Kidney epithelial cell (primary cell): ENCODE measurements around the gene TUBA8. TPM values are rescaled to one million over a fixed set of nuclear protein-coding genes. Genes with fewer than 3 reads are reported as not detected.

ENCODE experiments used
- DNase-seq: peaks from one replicate; pipeline ENCODE4 v3.0.0-alpha.2; 2010; ENCODE audit warnings: low read depth
- H3K27me3 ChIP-seq: 2 replicates; pipeline ENCODE4 v1.6.0; 2011; ENCODE audit warnings: low read length; ENCODE audit not compliant: control insufficient read depth, insufficient read depth
- H3K36me3 ChIP-seq: 2 replicates; pipeline ENCODE4 v1.5.1; 2011; ENCODE audit warnings: low read length; ENCODE audit not compliant: control insufficient read depth, insufficient read depth
- H3K4me3 ChIP-seq: 2 replicates; pipeline ENCODE4 v1.5.1; 2011; ENCODE audit warnings: low read depth, mild to moderate bottlenecking, control low read depth, low read length
- total RNA-seq: library from RNA; depleted of rRNA; stranded (reverse); fragments of >200 nt; gene quantifications from 2 replicates; pipeline ENCODE4 v1.2.3, GENCODE V29; 2015
- TF ChIP-seq, protein P1 (sequence below): IDR thresholded peaks from 2 replicates; pipeline ENCODE4 v1.5.1; 2011; ENCODE audit warnings: mild to moderate bottlenecking, moderate library complexity, low read length, control low read depth, inconsistent platforms; ENCODE audit not compliant: insufficient read depth, poor library complexity, severe bottlenecking

Gene TUBA8
- total RNA-seq, 1 donor from 2014 or later, result 2.2 TPM

DNA sequence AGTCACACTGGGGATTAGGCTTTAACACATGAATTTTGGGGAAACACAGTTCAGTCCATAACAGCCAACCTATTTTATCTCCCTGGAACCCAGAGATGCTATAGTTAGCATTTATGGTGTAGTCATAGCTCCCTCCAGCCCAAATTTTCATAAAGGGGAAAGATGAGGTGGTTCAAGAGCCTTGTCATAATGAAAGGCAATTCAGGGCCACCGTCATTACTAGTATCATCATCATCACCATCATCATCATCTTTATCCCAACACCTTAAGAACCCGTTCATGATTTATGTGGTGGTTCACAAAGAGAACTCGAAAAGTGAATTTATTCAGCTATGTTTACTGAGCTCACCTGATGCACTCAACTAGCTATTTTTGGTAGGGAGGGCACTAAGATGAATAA, 2.4 kb upstream of the TUBA8 start:
- H3K36me3 ChIP-seq, result no peaks in the 10 kb centered on the region
- no peak overlapping the region for H3K4me3 ChIP-seq
- DNase-seq, result no peak
- TF ChIP-seq, protein P1, sequence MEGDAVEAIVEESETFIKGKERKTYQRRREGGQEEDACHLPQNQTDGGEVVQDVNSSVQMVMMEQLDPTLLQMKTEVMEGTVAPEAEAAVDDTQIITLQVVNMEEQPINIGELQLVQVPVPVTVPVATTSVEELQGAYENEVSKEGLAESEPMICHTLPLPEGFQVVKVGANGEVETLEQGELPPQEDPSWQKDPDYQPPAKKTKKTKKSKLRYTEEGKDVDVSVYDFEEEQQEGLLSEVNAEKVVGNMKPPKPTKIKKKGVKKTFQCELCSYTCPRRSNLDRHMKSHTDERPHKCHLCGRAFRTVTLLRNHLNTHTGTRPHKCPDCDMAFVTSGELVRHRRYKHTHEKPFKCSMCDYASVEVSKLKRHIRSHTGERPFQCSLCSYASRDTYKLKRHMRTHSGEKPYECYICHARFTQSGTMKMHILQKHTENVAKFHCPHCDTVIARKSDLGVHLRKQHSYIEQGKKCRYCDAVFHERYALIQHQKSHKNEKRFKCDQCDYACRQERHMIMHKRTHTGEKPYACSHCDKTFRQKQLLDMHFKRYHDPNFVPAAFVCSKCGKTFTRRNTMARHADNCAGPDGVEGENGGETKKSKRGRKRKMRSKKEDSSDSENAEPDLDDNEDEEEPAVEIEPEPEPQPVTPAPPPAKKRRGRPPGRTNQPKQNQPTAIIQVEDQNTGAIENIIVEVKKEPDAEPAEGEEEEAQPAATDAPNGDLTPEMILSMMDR, result no peak
- peaks cover 25% of the 10 kb centered on the region for H3K27me3 ChIP-seq

- Histone ChIP-seq H3K4me3 (no peak overlapping the region), H3K27me3 (peaks cover 28% of the 10 kb centered on the region), H3K36me3 (no peaks in the 10 kb centered on the region)
- TF ChIP-seq, protein P1, result no peak
- no peak for DNase-seq
Measured at GRCh38 chr22:18109410-18110193, 1.0 kb upstream of the TUBA8 start.

GRCh38 chr22:18110954-18111758, 547 bp downstream of the TUBA8 start:
- H3K36me3 ChIP-seq, result no peaks in the 10 kb centered on the region
- H3K4me3 ChIP-seq, result peak overlapping the region; percentile 7
- TF ChIP-seq, protein P1, result no peak
- no peak for DNase-seq
- peaks cover 28% of the 10 kb centered on the region for H3K27me3 ChIP-seq

GRCh38 chr22:18111759-18112330, 1.2 kb downstream of the TUBA8 start:
- TF ChIP-seq, protein P1, result no peak

DNA sequence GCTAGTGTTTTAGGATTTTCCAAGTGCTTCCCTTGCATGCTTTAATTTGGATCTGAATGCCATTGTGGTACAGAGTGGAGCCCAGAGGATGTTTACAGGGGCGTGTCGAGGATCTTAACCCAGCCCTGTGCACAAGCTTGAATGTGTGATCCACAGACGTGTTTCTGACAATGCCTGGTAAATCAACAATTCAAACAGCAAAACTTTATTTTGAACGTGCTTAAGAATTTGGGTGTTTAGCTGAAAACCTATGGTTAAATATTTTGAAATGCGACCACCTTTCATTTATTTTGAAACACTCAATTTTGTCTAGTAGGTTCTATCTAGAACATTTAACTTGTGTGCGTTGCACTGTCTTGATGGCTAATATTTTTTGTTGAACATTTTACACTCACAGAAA, 1.8 kb downstream of the TUBA8 start:
- TF ChIP-seq, protein P1, result no peak
- Histone ChIP-seq H3K27me3 (peaks cover 28% of the 10 kb centered on the region), H3K36me3 (no peaks in the 10 kb centered on the region), H3K4me3 (no peak overlapping the region)
- no peak for DNase-seq

More at GRCh38 chr22:18111759-18112330, 1.2 kb downstream of the TUBA8 start:
- DNase-seq, result no peak
- H3K4me3 ChIP-seq, result no peak overlapping the region
- H3K36me3 ChIP-seq, result no peaks in the 10 kb centered on the region
- H3K27me3 ChIP-seq, result peaks cover 28% of the 10 kb centered on the region
